HEK293T (cell line): Measurements from ENCODE around the gene PPP1R13B.

Source experiments
- ARNT ChIP-seq: fragments of 450-650 bp; IDR thresholded peaks from 2 replicates; pipeline ENCODE4 v1.6.1; 2017; ENCODE audit warnings: mild to moderate bottlenecking
- CTBP1 ChIP-seq: fragments of 450-650 bp; IDR thresholded peaks from 2 replicates; pipeline ENCODE4 v1.6.1; 2016; ENCODE audit warnings: borderline replicate concordance
- FOXK2 ChIP-seq: fragments of 450-650 bp; IDR thresholded peaks from 2 replicates; pipeline ENCODE4 v1.6.1; 2016; ENCODE audit warnings: mild to moderate bottlenecking
- SUZ12 ChIP-seq: fragments of 450-650 bp; IDR thresholded peaks from 2 replicates; pipeline ENCODE4 v1.6.1; 2016; ENCODE audit warnings: mild to moderate bottlenecking

GRCh38 chr14:103735022-103735421 lies 112.4 kb downstream of the PPP1R13B start:
- TF ChIP-seq ARNT = no peak
- TF ChIP-seq FOXK2 = no peak
- TF ChIP-seq SUZ12 = no peak
- TF ChIP-seq CTBP1 = no peak
